GM13977 (cell line): Measurements from ENCODE around the gene FHL1.

Source experiments
- DNase-seq: peaks from one replicate; pipeline ENCODE4 v3.0.0; 2012; ENCODE audit warnings: low spot score
- in situ Hi-C: fragments of 300-500 bp; cut with MboI; formaldehyde crosslinking; loops from one replicate; pipeline ENCODE4 v1.12.0; 2022; ENCODE audit warnings: low sequenced_read_pairs, low pct_unique_long_range_greater_than_20kb, mixed read lengths, inconsistent platforms; ENCODE audit not compliant: unreplicated experiment
- TF ChIP-seq, protein P1 (sequence below): IDR thresholded peaks from 2 replicates; pipeline ENCODE4 v1.5.1; 2012; ENCODE audit warnings: mild to moderate bottlenecking, control low read depth; ENCODE audit not compliant: insufficient read depth; ENCODE audit errors: extremely low read depth, missing control alignments

Gene FHL1

DNA sequence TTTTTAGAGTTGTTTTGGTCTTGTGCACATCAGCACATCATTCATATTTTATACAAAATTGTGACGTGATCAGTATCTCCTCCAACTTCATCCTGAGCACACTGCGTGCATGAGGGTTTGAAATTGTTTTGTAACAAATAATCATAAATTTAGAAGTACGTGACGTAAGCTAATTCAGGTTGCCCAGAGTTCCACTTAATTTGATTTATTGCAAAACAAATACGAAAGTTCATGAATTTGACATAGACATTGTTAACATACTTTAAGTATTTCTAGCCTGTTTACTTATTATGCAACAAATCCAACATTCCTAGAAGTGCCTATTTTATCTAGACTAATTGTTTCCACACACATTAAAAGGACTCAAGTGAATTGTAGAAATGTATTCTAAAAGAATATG is 55.6 kb downstream of the FHL1 start:
- TF ChIP-seq, protein P1, sequence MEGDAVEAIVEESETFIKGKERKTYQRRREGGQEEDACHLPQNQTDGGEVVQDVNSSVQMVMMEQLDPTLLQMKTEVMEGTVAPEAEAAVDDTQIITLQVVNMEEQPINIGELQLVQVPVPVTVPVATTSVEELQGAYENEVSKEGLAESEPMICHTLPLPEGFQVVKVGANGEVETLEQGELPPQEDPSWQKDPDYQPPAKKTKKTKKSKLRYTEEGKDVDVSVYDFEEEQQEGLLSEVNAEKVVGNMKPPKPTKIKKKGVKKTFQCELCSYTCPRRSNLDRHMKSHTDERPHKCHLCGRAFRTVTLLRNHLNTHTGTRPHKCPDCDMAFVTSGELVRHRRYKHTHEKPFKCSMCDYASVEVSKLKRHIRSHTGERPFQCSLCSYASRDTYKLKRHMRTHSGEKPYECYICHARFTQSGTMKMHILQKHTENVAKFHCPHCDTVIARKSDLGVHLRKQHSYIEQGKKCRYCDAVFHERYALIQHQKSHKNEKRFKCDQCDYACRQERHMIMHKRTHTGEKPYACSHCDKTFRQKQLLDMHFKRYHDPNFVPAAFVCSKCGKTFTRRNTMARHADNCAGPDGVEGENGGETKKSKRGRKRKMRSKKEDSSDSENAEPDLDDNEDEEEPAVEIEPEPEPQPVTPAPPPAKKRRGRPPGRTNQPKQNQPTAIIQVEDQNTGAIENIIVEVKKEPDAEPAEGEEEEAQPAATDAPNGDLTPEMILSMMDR: no peak
- in situ Hi-C loops: no loop called here

GRCh38 chrX:136203438-136203837 is 56.1 kb downstream of the FHL1 start:
- TF ChIP-seq, protein P1: no peak
- DNase-seq: no peak
- in situ Hi-C loops: no loop called here

More for the DNA sequence above, 55.6 kb downstream of the FHL1 start:
- DNase-seq: no peak

DNA sequence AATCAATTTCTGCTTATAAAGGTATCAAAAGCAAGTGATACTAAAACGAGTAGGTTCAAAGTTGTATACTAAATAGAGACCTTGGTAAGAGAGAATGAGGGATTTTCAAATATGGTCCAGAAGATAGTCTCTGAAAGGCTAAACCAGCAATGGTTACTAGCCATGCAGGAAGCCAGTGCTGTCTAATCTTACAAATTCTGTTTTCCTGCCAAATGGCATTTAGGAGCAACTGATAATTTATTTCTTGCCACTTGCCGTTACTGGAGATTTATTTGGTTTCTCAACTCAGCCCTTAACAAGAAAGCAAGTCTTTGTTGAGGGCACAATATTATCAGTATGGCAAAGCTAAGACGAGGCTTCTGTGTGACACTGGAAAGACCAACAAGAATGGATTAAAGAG is 56.6 kb downstream of the FHL1 start:
- in situ Hi-C loops: no loop called here
- DNase-seq: no peak
- TF ChIP-seq, protein P1: no peak

GRCh38 chrX:136204571-136204970 is 57.2 kb downstream of the FHL1 start:
- in situ Hi-C loops: no loop called here
- DNase-seq: no peak
- TF ChIP-seq, protein P1: no peak

DNA sequence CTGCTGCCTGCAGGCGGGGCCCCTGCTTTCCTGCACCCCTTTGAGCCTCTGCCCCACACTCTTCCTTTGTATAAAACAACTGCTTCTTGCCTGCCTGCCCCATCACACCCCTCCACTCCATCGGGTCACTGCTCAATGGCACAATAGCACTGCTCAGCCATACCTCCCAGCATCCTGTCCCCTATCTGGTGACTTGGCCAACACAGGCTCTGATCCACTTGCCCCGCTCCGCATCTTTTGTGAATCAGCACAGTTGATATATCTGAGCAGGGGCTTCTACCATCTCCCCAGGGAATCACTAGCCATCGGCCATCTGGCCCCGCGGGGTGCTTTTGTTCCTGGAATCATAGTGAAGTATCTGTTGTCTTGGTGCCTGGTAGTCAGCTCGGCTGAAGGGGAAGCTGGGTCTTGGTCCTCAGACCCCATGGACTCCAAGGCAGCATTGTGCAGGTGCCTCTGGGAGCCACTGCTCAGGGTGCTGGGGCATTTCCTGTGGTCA is 58.6 kb downstream of the FHL1 start:
- DNase-seq: no peak
- TF ChIP-seq, protein P1: no peak
- in situ Hi-C loops: no loop called here

DNA sequence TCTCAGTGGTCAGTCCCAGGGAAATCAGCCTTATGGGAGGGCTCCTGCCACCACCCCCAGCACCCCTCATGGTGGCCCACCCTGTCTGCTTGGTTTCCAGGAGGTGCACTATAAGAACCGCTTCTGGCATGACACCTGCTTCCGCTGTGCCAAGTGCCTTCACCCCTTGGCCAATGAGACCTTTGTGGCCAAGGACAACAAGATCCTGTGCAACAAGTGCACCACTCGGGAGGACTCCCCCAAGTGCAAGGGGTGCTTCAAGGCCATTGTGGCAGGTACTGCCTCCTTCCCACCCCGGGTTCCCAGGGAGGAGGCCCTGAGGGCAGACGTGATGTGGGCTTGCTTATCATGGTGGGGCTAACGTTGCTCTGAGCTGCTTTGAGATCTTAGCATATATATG is 59.6 kb downstream of the FHL1 start:
- in situ Hi-C loops: no loop called here
- no peak for DNase-seq
- TF ChIP-seq, protein P1: no peak

DNA sequence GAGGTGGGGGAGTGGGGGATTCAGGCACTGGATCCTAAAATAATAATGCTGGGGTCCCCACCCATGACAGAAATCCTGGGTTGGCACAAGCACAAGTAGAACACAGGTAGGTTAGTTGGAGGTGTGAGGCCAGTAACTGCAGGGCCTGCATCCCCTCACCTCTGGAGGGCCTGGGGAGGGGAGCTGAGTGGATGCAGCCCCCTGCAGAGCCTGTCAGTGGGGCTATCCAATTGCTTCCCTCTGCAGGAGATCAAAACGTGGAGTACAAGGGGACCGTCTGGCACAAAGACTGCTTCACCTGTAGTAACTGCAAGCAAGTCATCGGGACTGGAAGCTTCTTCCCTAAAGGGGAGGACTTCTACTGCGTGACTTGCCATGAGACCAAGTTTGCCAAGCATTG is 60.2 kb downstream of the FHL1 start:
- in situ Hi-C loops: no loop called here
- TF ChIP-seq, protein P1: no peak

More for the DNA sequence above, 60.2 kb downstream of the FHL1 start:
- no peak for DNase-seq
